ENCODE measurements around the gene FAM186B. TPM values are rescaled to one million over a fixed set of nuclear protein-coding genes. Genes with fewer than 3 reads are reported as not detected.
A peak's percentile ranks its signal among the peaks of the same experiment; 100 is the strongest.

Gene FAM186B
- total RNA-seq, 8 experiments from 2014 or later, result 0.65 to 5.3 (median 1.1) TPM

GRCh38 chr12:49587174-49587908 lies 18.1 kb downstream of the FAM186B start:
- no peak overlapping the region for H3K4me3 ChIP-seq
- no peaks in the 10 kb centered on the region for H3K4me1 ChIP-seq (replicated peaks in 1 of 2)
- in situ Hi-C loops (cut with MboI; ENCODE audit: low pct_unique_long_range_greater_than_20kb in 2 of 9, low sequenced_read_pairs in 9 of 9, unreplicated experiment in 9 of 9), result no loop called here
- no peak overlapping the region for H3K27ac ChIP-seq
- no peak for ATAC-seq (replicated peaks in 6 of 8)
- 40 to 96% (median 82%) methylated on average over 1 to 7 of the region's 11 CpGs; no CpG with 5 or more reads in 3 of the 10 experiments for WGBS, 10 experiments

GRCh38 chr12:49585477-49586459 lies 19.7 kb downstream of the FAM186B start:
- 24 to 84% (median 78%) methylated on average over 3 to 7 of the region's 16 CpGs; no CpG with 5 or more reads in 3 of the 10 experiments for WGBS, 10 experiments
- H3K4me3 ChIP-seq, result no peak overlapping the region
- H3K4me1 ChIP-seq (replicated peaks in 1 of 2), result peaks cover 7 to 11% of the 10 kb centered on the region in 2 donors
- ATAC-seq (replicated peaks in 6 of 8), result peak in 3 of 8 experiments; percentile 80 to 90 (median 89)
- H3K27ac ChIP-seq, result no peak overlapping the region
- in situ Hi-C loops (cut with MboI; ENCODE audit: low pct_unique_long_range_greater_than_20kb in 2 of 9, low sequenced_read_pairs in 9 of 9, unreplicated experiment in 9 of 9), result no loop called here

GRCh38 chr12:49584591-49584990 lies 20.8 kb downstream of the FAM186B start:
- in situ Hi-C loops (cut with MboI; ENCODE audit: low pct_unique_long_range_greater_than_20kb in 2 of 9, low sequenced_read_pairs in 9 of 9, unreplicated experiment in 9 of 9), result no loop called here

DNA sequence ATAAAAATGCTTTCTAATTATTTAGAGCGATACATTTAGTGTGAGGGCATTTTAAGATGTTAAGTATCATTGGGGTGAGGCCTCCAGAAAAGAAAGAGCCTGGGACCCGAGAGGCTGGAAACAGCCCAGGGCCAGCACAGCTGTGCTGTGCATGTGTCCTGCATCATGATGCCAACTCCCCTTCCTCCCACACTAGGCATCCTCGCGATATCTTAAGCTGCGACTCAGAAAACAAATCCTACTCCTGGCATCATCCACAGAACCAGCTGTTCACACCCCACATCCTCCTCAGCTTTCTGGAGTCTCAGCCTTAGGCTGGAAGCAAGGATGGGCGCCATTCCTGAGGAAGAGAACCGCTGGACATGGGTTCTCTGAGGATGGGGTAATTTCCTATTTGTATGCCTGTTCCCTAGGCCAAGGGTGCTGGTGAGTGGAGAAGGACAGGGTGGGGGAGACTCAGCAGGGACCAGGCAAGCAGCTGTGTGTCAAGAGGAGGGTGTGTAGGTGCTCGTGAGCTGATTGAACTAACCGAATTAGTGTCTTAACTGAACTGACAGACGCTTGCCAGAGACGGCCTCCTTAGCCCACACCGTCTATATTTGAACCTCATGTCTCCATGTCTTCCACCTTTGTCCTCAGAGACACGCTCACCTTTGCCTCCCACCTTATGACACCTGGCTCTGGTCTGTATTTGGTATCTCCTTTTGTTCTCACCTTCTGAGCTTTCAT lies 21.9 kb downstream of the FAM186B start:
- in situ Hi-C loops (cut with MboI; ENCODE audit: low pct_unique_long_range_greater_than_20kb in 2 of 9, low sequenced_read_pairs in 9 of 9, unreplicated experiment in 9 of 9), result no loop called here
- no peak overlapping the region for H3K27ac ChIP-seq
- 37 to 100% (median 88%) methylated on average over 1 to 9 of the region's 13 CpGs; no CpG with 5 or more reads in 1 of the 10 experiments for WGBS, 10 experiments

More at GRCh38 chr12:49584591-49584990, 20.8 kb downstream of the FAM186B start:
- Histone ChIP-seq H3K27ac (no peak overlapping the region), H3K4me3 (no peak overlapping the region), H3K4me1 (replicated peaks in 1 of 2) (peaks cover 16 to 18% of the 10 kb centered on the region in 2 donors)
- 40 to 100% (median 90%) methylated on average over 1 to 5 of the region's 7 CpGs; no CpG with 5 or more reads in 2 of the 10 experiments for WGBS, 10 experiments
- no peak for ATAC-seq (replicated peaks in 6 of 8)

DNA sequence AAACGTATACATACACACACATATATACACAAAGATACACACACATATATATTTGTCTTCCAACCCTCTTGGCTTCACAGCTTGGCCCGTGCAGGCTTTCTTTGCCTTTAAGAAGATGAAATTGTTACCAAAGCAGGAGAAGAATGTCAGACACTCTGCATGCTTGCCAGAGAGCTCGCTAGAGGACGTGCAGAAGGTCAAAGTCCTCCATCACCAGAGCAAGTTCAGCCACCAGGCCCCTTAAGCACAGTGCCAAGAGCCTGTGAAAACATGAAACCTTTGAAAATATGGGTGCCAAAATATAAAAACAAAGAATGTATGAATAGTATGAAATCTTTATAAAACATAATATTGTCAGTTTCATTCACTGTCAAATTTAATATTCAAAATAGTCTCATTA lies 22.6 kb downstream of the FAM186B start:
- in situ Hi-C loops (cut with MboI; ENCODE audit: low pct_unique_long_range_greater_than_20kb in 2 of 9, low sequenced_read_pairs in 9 of 9, unreplicated experiment in 9 of 9), result no loop called here
- Histone ChIP-seq H3K4me1 (replicated peaks in 1 of 2) (peaks cover 16 to 18% of the 10 kb centered on the region in 2 donors), H3K27ac (no peak overlapping the region)

More for the DNA sequence above, 21.9 kb downstream of the FAM186B start:
- Histone ChIP-seq H3K4me1 (replicated peaks in 1 of 2) (peaks cover 16 to 18% of the 10 kb centered on the region in 2 donors), H3K4me3 (no peak overlapping the region)
- ATAC-seq (replicated peaks in 6 of 8), result no peak

DNA sequence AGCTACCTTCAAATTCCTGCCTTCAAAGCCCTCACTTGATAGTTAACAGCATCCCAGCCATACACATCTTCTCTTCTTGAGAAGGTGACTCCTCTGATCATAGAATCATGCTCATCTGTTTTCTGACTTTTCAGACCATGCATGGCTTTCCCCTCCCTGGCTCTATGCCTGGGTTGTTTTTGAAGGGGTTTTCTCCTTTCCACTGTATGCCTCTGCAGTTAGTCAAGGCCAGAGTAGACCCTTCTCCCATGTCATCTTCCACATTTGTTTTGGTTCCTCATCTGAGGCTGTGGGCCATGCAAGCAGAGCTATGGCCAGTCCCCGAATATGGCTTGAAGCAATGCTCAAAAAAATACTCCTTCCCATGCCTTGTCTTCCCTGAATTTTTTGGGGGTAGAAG lies 23.2 kb downstream of the FAM186B start:
- no peak overlapping the region for H3K4me3 ChIP-seq
- WGBS, 10 experiments, result 60 to 100% (median 83%) methylated on average over 1 of the region's 1 CpG; no CpG with 5 or more reads in 5 of the 10 experiments
- ATAC-seq (replicated peaks in 6 of 8), result no peak
- in situ Hi-C loops (cut with MboI; ENCODE audit: low pct_unique_long_range_greater_than_20kb in 2 of 9, low sequenced_read_pairs in 9 of 9, unreplicated experiment in 9 of 9), result no loop called here
- H3K27ac ChIP-seq, result no peak overlapping the region
- H3K4me1 ChIP-seq (replicated peaks in 1 of 2), result peaks cover 16 to 18% of the 10 kb centered on the region in 2 donors

More for the DNA sequence above, 22.6 kb downstream of the FAM186B start:
- H3K4me3 ChIP-seq, result no peak overlapping the region
- ATAC-seq (replicated peaks in 6 of 8), result no peak
- WGBS, 10 experiments, result 25 to 92% (median 63%) methylated on average over 1 to 4 of the region's 4 CpGs; no CpG with 5 or more reads in 3 of the 10 experiments

- WGBS, 10 experiments, result 0 to 50% (median 18%) methylated on average over 1 to 4 of the region's 8 CpGs; no CpG with 5 or more reads in 2 of the 10 experiments
- Histone ChIP-seq H3K4me1 (replicated peaks in 1 of 2) (peaks cover 16 to 18% of the 10 kb centered on the region in 2 donors), H3K4me3 (peak overlapping the region in 1 of 5 donors; percentile 10), H3K27ac (peak overlapping the region in 1 of 2 donors; percentile 28)
- in situ Hi-C loops (cut with MboI; ENCODE audit: low pct_unique_long_range_greater_than_20kb in 2 of 9, low sequenced_read_pairs in 9 of 9, unreplicated experiment in 9 of 9), result no loop called here
- ATAC-seq (replicated peaks in 6 of 8), result peak; percentile 94 to 100 (median 96)
Measured at GRCh38 chr12:49580572-49581535, 24.6 kb downstream of the FAM186B start.

DNA sequence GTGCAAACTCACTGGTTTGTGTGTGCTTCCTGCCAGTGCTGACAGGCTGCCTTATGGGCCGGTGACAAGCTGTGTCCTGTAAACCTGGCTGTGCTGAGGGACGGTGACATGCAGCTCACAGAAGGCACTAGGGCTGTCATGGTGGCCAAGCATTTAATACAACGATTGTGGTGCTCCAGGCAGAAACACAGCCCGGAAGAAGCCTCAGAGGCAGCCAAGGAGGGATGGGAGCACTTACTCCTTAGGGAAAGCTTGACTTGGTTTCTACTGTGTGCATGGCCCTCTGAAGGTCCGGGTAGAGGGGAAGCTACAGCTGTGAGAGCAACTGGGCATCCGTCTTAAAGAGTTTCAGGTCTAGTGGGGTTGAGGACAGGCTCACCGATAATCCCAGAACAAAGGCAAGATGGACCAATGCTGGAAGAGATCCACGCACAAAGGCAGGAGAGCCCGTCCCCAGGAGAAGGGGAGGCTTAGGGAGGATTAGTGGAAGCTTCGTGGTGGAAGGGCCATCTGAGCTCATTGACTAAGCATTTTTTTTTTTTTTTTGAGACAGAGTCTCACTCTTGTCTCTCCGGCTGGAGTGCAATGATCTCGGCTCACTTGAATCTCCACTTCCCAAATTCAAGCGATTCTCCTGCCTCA lies 26.8 kb downstream of the FAM186B start:
- Histone ChIP-seq H3K4me3 (no peak overlapping the region), H3K27ac (no peak overlapping the region), H3K4me1 (replicated peaks in 1 of 2) (peaks cover 16 to 18% of the 10 kb centered on the region in 2 donors)
- no peak for ATAC-seq (replicated peaks in 6 of 8)
- WGBS, 10 experiments, result 84 to 100% (median 91%) methylated on average over 2 to 9 of the region's 13 CpGs; no CpG with 5 or more reads in 2 of the 10 experiments
- in situ Hi-C loops (cut with MboI; ENCODE audit: low pct_unique_long_range_greater_than_20kb in 2 of 9, low sequenced_read_pairs in 9 of 9, unreplicated experiment in 9 of 9), result no loop called here

DNA sequence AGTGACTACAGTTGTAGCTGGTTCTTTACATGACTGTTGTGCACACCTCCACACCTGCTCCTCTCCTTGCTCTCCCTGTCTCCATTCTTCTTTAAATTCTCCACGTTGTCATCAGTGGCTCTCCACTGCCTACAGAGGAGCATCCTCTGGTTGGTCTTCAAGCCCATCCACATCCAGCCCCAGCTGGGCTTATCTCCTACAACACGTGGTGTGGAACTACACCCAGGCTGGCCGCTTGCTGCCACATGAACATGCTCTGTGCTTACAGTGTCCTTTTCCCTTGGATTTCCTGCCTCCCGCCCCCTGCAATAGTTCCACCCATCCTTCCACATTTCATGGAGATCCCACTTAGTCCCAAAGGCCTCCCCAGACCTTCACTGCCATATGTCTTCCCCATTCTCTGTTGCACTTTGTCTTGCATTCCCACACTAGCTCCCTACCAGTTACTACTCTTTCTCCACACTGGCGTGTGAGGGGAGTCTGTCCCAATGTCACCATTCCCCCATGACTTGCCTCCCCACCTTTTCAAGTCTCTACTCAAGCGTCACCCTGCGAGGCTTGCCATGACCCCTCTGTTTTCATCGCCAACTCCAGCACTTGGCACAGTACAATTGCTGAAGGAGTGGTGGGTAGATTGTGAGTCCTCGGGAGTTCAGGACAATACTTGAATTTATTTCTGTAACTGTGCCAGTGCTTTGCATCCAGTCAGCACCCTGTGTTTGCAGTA lies 27.7 kb downstream of the FAM186B start:
- Histone ChIP-seq H3K4me3 (no peak overlapping the region), H3K27ac (no peak overlapping the region), H3K4me1 (replicated peaks in 1 of 2) (peaks cover 16 to 18% of the 10 kb centered on the region in 2 donors)
- in situ Hi-C loops (cut with MboI; ENCODE audit: low pct_unique_long_range_greater_than_20kb in 2 of 9, low sequenced_read_pairs in 9 of 9, unreplicated experiment in 9 of 9), result no loop called here
- ATAC-seq (replicated peaks in 6 of 8), result no peak
- 0 to 100% (median 63%) methylated on average over 1 to 5 of the region's 9 CpGs; no CpG with 5 or more reads in 1 of the 10 experiments for WGBS, 10 experiments

DNA sequence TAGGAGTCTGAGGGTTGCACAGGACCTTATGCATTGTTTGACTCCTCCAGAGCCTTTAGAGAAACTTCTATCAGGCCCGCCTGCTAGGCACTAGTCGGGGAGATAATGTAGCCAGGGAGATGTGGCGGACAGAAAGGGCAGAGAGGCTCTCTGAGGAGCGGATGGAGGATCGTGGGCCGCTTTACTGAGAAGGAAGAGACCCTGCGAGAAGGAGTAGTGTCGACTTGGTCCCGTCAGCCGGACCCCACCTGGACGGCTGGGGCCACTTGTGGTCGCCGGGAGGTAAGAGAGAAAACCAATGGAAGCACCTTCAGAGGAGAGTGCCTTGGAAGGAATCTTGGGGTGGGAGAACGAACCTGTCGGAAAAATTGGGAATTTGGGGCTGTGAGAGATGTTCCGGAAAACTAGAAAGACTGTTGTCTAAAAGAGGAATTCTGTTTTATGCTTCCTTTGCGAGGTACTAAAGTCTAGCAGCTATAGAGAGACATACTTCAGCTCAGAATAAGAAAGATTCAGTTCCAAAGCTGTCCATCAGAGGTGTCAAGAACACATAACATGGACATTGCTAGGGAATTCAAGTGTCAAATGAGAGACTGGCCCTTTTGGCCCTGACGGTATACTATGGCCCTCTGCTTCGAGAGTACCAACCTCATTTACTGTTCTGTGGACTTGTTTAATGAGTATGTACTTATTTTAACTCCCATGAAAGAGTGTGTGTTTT lies 36.8 kb downstream of the FAM186B start:
- H3K27ac ChIP-seq, result peak overlapping the region; percentile 88 to 95
- peak in 5 of 8 experiments; percentile 36 to 48 (median 41) for ATAC-seq (replicated peaks in 6 of 8)
- peaks cover 8% of the 10 kb centered on the region in 2 donors for H3K4me1 ChIP-seq (replicated peaks in 1 of 2)

More for the DNA sequence above, 36.8 kb downstream of the FAM186B start:
- H3K4me3 ChIP-seq, result peak overlapping the region; percentile 65 to 91 (median 88)
- WGBS, 10 experiments, result 0 to 20% (median 1%) methylated on average over 1 to 18 of the region's 19 CpGs
- in situ Hi-C loops (cut with MboI; ENCODE audit: low pct_unique_long_range_greater_than_20kb in 2 of 9, low sequenced_read_pairs in 9 of 9, unreplicated experiment in 9 of 9), result no loop called here
